ENCODE measurements around the gene STK31.
"Not testable (repeated sequence)": the region's sequence is repeated elsewhere in the genome, so short reads cannot be mapped to it uniquely, and the experiment has no call there.

GRCh38 chr7:23844837-23845236 lies 134.8 kb downstream of the STK31 start:
- not testable (repeated sequence) for TF ChIP-seq CTCF (IDR thresholded peaks at IDR 0.05; ENCODE audit: low read depth, low read length, poor library complexity, severe bottlenecking); EZH2phosphoT487 (IDR thresholded peaks at IDR 0.05; ENCODE audit: borderline replicate concordance, low read length)

All from DOHH2 (cell line).